K562 (cell line): ENCODE data around the gene DUS4L. TPM values are rescaled to one million over a fixed set of nuclear protein-coding genes. Genes with fewer than 3 reads are reported as not detected.

Experiments used
- CBFA2T2 ChIP-seq: fragments of 450-650 bp; conservative IDR thresholded peaks from 2 replicates; pipeline ENCODE4 v1.6.1; 2017; ENCODE audit warnings: mild to moderate bottlenecking
- ESRRB ChIP-seq: fragments of 250-450 bp; sonication (Bioruptor Pico); IDR thresholded peaks from 2 replicates; pipeline ENCODE4 v1.5.0; 2020; ENCODE audit warnings: mild to moderate bottlenecking, moderate library complexity, borderline replicate concordance
- PHF20 ChIP-seq: fragments of 450-650 bp; IDR thresholded peaks from 2 replicates; pipeline ENCODE4 v1.6.1; 2018; ENCODE audit not compliant: partially characterized antibody
- PML ChIP-seq: IDR thresholded peaks from 2 replicates; pipeline ENCODE4 v1.6.1; 2012; ENCODE audit warnings: low read length, inconsistent platforms
- RREB1 ChIP-seq: fragments of 250-450 bp; sonication (Bioruptor Pico); IDR thresholded peaks from 2 replicates; pipeline ENCODE4 v1.4.0; 2020
- ZNF274 ChIP-seq: IDR thresholded peaks from 2 replicates; pipeline ENCODE4 v1.6.1; 2011; ENCODE audit warnings: low read depth, mild to moderate bottlenecking, low read length, moderate library complexity, borderline replicate concordance
- ZNF77 ChIP-seq: fragments of 250-450 bp; sonication (Bioruptor Pico); IDR thresholded peaks from 2 replicates; pipeline ENCODE4 v1.5.0; 2020
- polyA plus RNA-seq, 8 experiments: library from polyadenylated mRNA; depleted of rRNA in 4 of 8; stranded (reverse) in 5 of 8; unstranded in 3 of 8; fragments of >200 nt; fragmentation: Nextera tagmentation in 2 of 8; fragmentation: Illumina TruSeq in 1 of 8; extraction: Ambion mirVana in 2 of 8; extraction: Trizol in 1 of 8; gene quantifications; 2 replicates each; pipeline versions ENCODE4 v1.2.1 to v1.2.3, GENCODE V29; 2011 to 2014; ENCODE audit warnings: inconsistent platforms in 1 of 8, missing spikeins in 1 of 8
- total RNA-seq, 7 experiments: library from RNA; depleted of rRNA in 6 of 7; stranded (reverse); fragments of >200 nt in 6 of 7; fragmentation: Illumina TruSeq in 2 of 7; extraction: Trizol in 2 of 7; gene quantifications; 2 replicates each; pipeline versions ENCODE4 v1.2.1 to v1.2.3, GENCODE V29; 2011 to 2021; ENCODE audit warnings: low replicate concordance in 1 of 7
- TF ChIP-seq, protein P1 (sequence below): IDR thresholded peaks from 2 replicates; pipeline ENCODE4 v1.6.1; 2011; ENCODE audit warnings: borderline replicate concordance, low read depth, mild to moderate bottlenecking, moderate library complexity, low read length; ENCODE audit not compliant: insufficient read depth, poor library complexity, severe bottlenecking

Gene DUS4L
- total and polyA plus RNA-seq, 9 of the 15 experiments (the other 6 are each of a cell fraction or from before 2014, with no cell fraction given) = 12.2 to 33.6 (median 28.6) TPM

DNA sequence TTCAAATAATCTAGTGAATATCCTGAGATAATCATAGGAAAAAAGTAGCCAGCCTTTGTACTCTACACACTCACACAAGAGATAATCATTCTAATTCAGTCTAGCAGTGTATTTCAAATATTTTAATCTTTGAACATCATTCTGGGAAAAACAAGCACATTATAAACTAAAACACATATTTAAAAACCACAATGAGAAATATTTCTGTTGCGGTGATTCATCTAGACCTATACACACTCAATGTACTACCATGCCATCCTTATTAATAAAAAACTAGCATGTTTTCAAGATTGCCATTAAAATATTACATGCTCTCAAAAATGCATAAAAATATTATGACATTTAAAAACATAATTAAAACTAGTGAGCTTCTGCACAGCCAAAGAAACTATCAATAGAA is 11.8 kb upstream of the DUS4L start (continued):
- TF ChIP-seq RREB1 (CRISPR knock-in tag) = no peak
- no peak for TF ChIP-seq PML
- TF ChIP-seq, protein P1, sequence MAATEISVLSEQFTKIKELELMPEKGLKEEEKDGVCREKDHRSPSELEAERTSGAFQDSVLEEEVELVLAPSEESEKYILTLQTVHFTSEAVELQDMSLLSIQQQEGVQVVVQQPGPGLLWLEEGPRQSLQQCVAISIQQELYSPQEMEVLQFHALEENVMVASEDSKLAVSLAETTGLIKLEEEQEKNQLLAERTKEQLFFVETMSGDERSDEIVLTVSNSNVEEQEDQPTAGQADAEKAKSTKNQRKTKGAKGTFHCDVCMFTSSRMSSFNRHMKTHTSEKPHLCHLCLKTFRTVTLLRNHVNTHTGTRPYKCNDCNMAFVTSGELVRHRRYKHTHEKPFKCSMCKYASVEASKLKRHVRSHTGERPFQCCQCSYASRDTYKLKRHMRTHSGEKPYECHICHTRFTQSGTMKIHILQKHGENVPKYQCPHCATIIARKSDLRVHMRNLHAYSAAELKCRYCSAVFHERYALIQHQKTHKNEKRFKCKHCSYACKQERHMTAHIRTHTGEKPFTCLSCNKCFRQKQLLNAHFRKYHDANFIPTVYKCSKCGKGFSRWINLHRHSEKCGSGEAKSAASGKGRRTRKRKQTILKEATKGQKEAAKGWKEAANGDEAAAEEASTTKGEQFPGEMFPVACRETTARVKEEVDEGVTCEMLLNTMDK = no peak
- no peak for TF ChIP-seq ZNF77 (CRISPR knock-in tag)
- no peak for TF ChIP-seq CBFA2T2
- TF ChIP-seq PHF20 = no peak
- no peak for TF ChIP-seq ESRRB
- TF ChIP-seq ZNF274 = no peak
- TF ChIP-seq, all 486 proteins: peak for 0
